DMS79 (cell line): ENCODE results near the gene TMEM52.

Source experiments
- DNase-seq: peaks from one replicate; lab custom pipeline; 2025; lab: John Stamatoyannopoulos, UW

TMEM52 gene

DNA sequence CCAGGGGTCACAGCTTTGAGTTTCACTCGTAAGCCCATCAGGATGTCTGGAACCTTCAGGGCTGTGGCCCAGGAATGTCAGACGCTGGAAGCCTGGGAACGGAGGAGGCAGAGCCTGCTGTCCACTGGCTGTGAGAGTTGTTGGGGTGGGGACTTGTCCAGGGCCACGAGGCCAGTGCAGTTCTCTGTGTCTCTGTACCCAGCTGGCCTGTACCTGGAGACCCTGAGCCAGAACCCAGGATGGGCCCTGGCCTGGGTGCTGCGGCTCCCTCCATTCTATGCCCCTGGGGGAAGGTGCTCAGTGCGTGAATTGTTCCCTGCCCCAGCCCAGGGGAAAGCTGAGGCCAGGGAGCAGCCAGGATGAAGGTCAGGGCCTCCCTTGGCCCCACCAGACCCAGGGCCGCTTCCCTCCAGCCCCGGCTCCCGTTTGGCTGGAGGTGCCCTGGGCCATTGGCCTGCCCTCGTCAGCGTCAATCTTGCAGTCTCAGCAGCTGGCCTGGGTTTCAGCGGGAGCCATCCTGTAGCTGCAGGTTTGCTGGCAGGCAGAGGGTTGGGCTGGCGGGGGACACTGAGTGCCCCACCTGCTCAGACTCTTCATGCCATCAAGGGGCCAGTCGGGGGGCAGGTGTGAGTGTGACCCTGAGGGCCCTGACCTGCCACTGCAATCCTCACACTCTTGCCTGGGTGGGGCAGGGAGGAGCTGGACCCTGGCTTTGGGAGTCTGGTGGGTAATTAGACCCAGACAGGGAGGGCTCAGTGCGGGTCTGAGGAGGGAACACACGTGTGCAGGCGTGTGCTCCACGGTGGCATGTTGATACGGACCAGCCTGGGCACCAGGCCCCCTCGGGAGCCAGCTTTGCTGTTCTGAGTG is 4.7 kb downstream of the TMEM52 start:
- DNase-seq: no peak

DNA sequence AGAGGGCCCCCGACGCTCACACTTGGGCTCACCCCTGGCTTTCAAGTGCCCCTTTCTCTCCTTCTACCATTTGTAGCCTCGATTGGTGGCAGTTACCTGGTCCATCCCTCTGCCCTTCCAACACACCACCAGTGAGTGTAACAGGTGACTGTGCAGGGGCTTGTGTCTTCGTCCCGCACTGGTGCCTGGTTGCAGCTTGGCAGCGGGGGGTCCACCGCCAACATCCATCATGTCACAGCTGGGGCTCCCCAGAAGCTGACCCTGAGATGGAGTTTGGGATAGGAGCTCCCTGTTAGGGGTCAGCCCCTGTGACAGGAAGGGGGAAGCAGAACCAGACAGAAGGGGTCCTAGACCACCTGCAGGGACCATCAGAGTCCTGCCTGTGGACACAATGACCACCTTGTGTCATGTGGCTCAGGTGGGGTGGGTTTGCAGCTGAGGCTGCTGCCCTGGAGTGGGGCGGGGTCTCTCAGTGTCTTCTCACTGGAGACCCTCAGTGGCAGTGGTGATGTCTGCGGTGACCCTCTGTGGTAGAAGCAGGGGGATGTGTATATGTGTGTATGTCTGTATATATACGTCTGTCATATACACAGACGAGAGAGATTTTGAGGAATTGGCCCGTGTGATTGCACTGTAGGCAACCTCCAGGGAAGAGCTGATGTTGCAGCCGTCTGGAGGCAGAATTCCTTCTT is 7.6 kb downstream of the TMEM52 start:
- no peak for DNase-seq

DNA sequence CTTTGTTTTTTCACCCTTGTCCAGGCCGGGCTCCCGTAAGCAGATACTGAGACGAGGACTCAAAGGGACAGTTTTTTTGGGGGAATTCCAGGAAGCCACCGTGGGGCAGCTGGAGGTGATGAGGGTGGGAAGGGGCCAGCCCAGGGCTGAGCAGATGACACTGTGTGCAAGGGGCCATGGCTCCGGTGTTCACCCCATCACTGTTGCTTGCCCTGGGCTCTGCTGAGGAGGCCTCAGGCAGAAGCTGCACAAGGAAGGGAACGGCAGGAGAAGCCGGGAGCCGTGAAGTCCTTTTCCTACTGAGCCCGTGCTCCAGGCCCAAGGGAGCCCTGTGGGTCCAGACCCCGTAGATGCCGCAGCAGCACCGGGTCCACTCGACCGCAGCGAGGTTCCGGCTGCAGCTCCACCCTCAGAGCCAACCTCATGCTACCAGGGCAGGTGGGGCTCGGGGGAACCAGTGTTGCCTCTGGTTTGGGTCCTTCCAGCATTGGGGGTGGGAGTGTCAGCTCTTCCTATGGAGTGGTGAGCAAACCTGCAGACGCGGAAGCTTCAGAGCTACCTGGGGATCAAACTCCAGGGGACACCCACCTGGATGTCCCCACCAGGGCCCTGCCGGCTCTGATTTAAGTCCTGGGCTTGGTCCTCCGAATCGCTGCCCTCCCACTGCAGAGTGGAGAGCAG is 8.3 kb downstream of the TMEM52 start:
- no peak for DNase-seq

DNA sequence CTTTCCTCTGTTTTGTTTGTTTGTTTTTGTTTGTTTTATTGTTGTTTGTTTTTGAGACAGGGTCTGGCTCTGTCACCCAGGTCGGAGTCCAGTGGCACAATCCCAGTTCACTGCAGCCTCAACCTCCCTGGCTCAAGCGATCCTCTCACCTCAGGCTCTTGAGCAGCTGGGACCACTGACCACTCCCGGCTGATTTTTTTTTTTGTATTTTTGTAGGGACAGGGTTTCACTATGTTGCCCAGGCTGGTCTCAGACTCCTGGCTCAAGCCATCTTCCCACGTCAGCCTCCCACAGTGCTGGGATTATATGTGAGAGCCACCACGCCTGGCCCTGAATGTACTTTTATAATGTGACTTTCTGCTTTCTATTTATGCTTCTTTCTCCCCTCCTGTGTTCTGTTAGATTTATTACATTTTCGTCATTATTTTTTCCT is 9.0 kb downstream of the TMEM52 start:
- no peak for DNase-seq

DNA sequence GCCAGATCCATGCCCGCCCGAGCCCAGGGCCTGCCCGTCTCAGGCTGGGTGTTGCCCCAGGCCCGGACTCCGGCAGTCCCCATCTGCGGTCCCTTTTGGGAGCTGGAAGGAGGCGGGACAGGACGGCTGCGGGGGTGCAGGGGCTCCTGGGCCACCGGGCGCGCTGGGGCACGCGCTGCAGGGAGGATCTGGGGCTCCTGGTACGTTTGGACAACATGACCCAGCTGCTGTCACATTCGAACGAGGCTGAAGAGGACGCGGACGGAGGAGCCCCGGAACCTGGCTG is 10.6 kb downstream of the TMEM52 start:
- DNase-seq: no peak

DNA sequence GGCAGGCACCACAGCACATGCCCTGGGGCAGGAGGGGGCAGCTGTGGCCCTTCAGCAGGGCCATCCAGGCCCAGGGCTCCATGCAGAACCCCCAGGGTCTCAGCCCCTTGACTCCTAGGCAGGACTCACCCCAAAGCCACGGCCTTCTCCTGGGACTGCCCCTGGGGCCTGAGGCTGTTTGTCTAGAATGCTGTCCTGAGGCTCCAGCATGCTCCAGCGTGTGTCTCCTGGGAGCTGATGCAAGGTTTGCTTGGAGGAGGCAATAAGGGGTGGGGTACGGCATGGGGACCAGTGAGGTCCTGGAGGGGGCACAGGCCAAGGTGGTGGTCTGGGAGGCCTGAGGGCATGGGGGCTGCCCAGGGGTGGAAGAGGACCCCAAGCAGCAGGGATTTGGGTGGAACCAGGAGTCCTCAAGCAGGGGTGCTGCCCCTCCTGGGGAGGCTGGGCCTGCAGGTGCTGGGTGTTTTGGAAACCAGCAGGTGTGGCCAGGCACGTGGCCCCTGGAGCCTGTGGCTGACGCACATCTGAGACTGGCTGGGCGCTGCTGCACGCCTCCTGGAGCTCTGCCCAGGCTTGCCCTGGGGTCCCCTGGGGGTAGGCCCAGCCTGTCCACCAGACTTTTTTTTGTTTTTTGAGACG is 11.9 kb downstream of the TMEM52 start:
- no peak for DNase-seq

DNA sequence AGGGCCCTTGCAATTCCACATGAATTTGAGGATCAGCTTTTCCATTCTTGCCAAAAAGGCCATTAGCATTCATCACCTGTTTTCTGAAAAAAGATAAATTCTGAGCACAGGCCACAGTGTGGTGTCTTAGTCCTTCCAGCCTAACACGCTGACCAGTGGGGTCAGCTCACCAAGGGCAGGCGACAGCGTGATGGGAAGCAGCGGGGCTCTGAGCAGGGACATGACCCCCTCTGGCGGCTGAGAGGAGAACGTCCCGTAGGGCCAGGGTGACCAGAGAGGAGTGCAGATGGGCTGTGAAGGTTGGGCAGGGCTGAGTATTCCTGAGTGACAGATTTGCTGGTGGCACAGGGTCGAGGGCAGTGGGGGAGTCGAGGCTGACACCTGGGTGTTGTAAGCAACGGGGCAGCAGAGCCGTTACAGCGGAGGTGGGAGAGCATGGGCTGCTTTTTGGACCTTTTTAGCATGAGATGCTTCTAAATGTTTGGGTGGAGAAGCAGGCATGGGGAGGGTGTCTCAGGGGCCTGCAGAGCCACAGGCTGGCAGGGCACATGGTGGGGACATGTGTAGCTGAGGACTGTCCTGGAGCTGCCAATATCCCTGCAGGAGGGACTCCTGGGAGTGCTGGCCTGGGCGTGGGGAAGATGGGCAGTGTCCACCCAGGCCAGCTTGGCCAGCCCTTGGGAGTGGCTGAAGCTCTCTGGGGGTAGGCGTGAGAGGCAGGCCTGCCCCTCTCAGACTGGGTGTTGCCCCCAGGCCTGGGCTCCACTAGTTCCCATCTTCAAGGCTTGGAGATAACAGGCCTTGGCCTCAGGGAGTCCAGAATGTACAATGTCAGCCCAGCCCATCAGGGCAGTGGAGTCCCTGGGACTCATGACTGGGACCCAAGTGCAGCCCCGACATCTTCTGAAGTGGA is 12.6 kb downstream of the TMEM52 start:
- DNase-seq: no peak

DNA sequence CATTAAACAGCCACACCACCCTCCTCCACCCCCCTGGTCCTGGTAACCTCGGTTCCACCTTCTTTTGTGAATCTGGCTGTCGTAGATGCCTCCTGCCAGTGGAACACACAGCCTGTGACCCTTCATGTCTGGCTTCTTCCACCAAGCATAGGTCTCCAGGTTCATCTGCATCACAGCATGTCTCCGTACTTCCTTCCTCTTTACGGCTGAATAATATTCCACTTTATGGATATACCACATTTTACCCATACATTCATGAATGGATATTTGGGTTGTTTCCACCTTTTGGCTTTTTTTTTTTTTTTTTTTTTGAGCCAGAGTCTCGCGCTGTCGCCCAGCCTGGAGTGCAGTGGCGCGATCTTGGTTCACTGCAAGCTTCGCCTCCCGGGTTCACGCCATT is 15.9 kb downstream of the TMEM52 start:
- DNase-seq: no peak

DNA sequence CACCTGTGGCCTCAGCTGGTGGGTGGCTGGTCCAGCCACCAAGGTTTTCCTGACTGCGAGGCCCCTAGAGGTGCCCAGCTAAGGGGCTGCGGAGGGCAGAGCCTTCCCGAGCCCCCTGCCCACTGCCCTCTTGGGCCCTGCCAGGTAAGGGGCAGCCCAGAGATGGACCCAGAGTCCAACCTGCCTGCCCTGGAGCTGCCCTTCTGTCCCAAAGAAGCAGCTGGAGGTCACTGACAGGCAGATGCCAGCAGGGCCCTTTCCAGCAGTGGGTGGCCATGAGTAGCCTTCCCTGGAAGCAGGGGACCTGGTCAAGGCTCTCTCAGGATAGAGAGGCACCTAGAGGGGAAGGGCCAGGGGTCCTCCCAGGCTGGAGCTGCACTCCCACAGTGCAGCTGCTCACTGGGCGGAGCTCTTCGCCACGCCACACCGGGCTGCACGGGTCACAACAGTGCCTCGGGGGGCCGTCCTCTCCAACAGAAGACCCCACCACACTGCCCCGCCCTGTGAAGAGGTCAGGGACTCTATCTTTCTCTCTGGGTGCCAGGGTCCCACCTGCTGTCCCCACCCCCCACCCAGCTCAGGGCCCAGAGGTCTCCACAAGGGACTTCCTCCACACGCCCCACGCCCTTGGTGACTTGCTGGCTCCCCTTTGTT is 17.3 kb downstream of the TMEM52 start:
- DNase-seq: no peak

DNA sequence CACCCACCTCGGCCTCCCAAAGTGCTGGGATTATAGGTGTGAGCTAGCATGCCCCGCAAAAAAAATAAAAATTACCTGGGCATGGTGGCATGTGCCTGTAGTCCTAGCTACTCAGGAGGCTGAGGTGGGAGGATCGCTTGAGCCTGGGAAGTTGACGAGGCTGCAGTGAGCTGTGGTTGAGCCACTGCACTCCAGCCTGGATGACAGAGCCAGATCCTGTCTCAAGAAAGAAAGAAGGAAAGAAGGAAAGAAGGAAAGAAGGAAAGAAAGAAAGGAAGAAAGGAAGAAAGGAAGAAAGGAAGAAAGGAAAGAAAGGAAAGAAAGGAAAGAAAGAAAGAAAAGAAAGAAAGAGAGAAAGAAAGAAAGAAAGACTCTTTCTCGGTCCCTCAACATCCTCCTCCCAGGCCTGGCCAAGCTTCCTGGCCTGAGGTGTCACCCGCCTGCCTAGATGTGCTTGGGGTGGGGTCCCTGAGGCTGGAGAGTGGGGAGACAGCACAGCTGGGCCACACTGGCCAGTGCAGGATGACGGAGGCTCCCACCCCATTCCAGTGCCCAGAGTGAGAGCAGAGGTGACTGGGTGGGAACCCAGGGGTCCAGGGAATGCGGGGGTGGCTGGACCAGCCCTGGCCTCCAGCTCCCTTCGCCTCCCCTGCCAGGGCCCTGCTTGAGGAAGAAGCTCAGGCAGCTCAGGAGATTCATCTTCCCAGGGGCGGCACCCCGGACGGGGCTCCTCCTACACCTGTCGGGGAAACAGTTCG is 18.0 kb downstream of the TMEM52 start:
- DNase-seq: no peak

DNA sequence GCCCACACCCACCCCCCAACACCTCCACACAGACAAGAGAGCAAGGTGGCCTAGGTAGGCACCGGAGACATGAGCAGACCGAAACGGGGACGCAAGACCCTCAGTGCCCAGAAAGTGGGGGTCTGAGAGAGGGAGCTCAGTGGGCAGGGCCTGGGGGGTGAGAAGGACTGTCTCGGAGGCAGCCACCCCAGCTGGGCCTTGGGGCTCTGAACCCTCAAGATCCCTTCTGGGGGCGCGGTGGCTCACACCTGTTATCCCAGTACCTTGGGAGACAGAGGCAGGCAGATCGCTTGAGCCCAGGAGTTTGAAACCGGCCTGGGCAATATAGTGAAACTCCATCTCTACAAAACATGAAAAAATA is 19.1 kb downstream of the TMEM52 start:
- no peak for DNase-seq

DNA sequence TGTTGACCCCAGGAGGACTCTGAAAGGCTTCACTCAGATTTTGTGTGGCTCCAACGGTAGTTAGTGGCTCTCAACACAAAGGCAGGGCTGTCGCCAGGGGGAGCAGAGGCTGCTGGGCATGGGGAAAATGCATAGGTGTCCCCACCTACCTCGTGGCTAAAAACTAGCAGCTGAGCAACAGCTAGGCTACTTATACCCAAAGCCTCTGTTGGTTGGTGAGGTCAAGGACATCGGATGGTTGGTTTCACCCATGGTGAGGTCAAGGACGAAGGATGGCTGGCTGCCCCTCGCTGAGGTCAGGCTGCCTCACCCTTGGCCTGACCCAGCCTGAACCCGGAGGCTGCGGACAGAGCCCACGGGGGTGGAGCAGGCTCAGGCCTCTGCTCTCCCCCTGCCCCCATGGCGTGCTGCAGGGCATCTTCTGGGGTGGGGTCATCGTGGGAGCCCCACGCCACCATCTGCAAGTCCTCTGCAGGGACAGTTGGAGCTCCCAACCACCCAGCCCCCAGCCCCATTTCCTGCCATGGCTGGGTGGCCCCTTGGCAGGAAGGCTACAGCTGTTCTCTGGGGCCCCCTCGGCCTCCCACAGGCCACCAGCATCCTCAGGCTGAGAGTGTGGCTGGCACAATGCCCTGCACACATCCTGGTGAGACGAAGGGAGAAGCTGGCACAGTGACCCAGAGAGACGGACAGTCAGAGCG is 19.7 kb downstream of the TMEM52 start:
- no peak for DNase-seq

DNA sequence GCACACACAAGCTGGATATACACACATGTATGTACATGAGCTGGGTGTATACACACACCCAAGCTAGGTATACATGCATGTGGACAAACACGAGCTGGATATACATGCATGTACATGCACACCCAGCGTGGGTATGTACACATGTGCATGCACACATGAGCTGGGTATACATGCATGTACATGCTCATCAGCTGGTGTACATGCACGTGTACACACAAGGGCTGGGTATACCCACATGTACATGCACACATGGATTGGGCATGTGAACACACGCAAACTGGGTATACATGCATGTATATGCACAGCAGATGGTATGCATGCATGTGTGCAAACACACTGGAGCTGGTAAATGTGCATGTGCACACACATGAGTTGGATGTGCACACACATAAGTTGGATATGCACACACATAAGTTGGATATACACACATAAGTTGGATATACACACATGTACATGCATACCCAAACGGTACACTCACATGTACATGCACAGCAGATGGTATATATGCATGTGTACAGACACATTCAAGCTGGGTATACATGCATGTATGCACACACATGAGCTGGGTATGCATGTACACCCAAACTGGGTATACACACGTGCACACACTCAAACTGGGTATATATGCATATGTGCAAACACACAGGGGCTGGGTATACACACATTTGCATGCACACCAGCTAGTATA is 20.7 kb downstream of the TMEM52 start:
- no peak for DNase-seq

DNA sequence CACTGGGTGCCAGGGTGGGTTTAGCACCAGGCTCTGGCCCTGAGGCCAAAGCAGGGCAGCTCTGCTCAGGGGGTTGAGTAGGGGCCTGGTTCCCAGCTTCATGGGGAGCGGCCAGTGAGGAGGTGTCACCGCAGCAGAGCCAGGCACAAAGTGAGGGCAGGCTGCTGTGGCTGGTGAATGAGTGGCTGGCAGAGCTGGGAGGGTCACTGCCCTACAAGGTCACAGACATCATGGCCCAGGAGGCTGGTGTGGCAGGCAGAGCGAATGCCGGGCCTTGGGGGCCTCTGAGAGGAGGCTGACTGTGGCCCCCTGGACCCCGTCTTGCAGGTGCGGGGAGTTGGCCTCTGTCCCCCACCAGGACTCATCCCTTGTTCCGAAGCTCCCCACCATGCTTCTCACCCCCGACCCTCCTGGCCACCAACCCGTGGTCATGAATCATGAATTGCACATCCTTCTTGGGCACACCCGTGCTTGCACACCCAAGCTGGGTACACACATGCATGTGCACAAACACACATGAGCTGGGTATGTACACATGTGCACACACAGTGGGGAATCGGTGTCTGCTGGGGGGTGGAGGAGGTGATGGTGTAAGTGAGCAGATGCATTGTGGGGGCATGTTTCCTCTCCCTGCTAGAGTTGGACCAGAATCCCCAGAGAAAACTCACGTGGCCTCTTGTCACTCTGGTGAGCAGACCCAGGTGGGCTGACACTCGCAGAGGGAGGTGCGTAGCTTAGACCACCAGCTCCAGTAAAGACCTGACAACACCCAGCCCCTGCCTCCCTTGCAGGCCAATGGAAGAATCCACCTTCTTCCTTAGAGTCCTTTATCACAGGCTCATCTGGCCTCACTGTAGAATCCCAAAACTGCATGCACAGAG is 23.4 kb downstream of the TMEM52 start:
- no peak for DNase-seq

DNA sequence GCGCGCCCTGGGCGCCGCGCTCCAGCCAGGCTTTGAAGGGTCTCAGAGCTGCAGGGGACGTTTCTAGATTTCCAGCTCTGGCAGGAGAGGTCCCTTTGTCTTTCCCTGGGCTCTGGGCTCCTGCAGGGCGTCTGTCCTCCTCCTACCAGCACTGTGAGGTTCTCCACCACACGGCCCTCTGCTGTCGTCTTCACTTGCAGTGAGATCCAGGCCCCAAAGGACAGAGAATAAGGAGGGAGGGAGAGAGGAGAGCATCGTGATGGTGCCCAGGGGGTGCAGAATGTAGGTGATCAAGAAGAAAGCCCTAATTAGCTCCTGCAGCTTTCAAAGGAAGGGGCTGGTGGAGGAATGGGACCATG is 24.0 kb downstream of the TMEM52 start:
- DNase-seq: no peak

DNA sequence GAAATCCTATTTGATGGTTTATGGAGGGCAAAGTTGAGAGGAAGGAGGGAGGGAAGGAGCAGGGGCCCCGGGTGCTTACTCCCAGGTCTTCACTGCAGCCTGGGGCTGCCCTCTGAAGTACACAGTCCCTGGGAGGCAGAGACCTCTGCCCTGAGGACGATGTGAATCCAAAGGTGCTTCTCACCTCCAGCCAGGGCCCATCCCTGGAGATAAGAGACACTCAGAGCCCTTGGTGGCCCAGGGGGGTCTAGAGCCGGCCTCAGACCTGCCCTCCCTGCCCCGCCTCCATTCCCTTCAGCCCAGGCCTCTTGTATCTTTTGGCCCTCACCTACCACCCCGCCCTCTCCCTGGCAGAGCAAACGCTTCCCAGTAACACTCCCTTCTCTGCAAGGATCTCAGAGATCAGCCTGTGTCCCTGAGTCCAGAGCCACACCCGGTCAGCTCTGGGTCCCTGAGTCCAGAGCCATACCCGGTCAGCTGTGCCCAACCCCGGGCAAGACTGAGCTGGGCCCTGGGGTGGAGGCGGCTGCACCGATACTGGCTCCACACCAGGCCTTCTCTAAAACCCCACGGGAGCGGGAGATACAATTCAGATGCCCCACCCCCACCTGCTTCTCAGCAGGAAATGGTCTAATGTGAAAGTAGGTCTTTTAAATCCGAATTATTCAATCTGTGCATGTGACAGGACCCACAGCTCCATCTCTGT is 24.6 kb downstream of the TMEM52 start:
- no peak for DNase-seq

DNA sequence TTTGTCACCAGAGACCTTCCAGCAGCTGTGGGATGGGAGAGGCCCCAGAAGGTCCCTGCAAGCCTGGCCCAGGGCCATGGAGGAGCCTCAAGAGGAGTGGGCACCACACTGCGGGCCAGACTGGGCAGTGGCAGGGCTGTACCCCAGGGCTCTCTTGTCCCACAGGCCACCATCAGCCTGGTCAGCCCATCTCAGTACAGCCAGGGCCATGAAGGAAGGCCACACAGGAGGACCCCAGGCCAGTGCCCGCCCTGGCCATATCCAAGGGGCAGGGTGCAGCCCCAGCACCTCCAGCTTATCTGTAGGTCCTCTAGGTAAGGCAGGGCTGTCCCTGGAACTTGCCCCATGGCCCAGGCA is 25.1 kb downstream of the TMEM52 start:
- no peak for DNase-seq
